ENCODE data around the gene B4GALT3. TPM values are rescaled to one million over a fixed set of nuclear protein-coding genes. Genes with fewer than 3 reads are reported as not detected.

The B4GALT3 gene
- total and polyA plus RNA-seq, 9 of the 15 experiments (the other 6 are each of a cell fraction or from before 2014, with no cell fraction given), result 31.2 to 103 (median 46.1) TPM

DNA sequence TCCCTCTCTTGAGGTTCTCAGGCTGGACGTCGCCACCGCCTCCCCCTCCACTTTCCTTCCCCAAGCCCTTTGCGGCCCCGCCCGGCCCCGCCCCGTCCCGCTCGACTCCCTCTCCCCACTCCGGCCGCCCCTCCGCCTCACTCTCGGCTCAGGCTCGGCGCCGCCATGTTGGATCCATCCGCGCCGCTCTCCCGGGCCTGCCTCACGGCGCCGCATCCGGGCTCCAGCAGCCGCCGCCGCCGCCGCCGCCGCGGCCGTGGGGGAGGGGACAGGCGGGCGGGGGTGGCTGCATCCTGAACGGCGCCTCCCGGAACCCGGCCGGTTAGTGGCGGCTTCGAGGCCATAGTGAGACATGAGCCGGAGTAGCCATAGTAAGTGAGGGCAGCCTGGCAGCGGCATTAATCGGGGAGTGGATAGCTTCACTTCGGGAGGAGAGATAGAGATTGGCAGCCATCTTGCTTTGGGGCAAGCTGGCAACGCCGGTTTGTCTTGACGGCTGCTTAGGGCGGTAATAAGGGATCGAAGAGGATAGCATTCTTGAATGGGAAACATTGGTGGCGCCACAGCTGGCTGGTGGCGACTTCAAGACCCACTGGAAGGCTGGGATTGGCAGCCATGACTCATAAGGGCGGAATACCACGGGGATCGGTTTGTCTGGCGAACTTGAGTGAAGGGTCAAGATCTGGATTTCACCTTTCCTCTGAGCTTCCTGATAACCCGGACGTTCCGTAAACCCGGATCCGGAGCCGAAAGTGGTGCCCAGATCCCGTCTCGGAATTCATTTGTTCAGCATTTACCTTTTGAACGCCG, 44.7 kb downstream of the B4GALT3 start, which contains the start of gene DEDD (continued):
- TF ChIP-seq, protein P1, sequence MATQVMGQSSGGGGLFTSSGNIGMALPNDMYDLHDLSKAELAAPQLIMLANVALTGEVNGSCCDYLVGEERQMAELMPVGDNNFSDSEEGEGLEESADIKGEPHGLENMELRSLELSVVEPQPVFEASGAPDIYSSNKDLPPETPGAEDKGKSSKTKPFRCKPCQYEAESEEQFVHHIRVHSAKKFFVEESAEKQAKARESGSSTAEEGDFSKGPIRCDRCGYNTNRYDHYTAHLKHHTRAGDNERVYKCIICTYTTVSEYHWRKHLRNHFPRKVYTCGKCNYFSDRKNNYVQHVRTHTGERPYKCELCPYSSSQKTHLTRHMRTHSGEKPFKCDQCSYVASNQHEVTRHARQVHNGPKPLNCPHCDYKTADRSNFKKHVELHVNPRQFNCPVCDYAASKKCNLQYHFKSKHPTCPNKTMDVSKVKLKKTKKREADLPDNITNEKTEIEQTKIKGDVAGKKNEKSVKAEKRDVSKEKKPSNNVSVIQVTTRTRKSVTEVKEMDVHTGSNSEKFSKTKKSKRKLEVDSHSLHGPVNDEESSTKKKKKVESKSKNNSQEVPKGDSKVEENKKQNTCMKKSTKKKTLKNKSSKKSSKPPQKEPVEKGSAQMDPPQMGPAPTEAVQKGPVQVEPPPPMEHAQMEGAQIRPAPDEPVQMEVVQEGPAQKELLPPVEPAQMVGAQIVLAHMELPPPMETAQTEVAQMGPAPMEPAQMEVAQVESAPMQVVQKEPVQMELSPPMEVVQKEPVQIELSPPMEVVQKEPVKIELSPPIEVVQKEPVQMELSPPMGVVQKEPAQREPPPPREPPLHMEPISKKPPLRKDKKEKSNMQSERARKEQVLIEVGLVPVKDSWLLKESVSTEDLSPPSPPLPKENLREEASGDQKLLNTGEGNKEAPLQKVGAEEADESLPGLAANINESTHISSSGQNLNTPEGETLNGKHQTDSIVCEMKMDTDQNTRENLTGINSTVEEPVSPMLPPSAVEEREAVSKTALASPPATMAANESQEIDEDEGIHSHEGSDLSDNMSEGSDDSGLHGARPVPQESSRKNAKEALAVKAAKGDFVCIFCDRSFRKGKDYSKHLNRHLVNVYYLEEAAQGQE (IDR thresholded peaks at IDR 0.05; ENCODE audit: borderline replicate concordance), result peak; percentile 53; the same call in 1 of the 2 replicates
- TF ChIP-seq, protein P1 (CRISPR knock-in tag; IDR thresholded peaks at IDR 0.05; ENCODE audit: low read depth), result no peak
- no peak; the same call in 1 of the 2 replicates for TF ChIP-seq NR2C2 (CRISPR knock-in tag; IDR thresholded peaks at IDR 0.05)
- peak; percentile 99 for TF ChIP-seq NR2C2 (tag; IDR thresholded peaks at IDR 0.05)
- TF ChIP-seq PCBP1 (IDR thresholded peaks at IDR 0.05; ENCODE audit: low read depth, low read length, poor library complexity, severe bottlenecking), result peak; percentile 81
- peak; percentile 63; the same call in 1 of the 2 replicates for TF ChIP-seq GTF2E2 (tag; IDR thresholded peaks at IDR 0.05)
- peak; percentile 95 for TF ChIP-seq ZNF766 (CRISPR knock-in tag; conservative IDR thresholded peaks at IDR 0.05)
- TF ChIP-seq, protein P2, sequence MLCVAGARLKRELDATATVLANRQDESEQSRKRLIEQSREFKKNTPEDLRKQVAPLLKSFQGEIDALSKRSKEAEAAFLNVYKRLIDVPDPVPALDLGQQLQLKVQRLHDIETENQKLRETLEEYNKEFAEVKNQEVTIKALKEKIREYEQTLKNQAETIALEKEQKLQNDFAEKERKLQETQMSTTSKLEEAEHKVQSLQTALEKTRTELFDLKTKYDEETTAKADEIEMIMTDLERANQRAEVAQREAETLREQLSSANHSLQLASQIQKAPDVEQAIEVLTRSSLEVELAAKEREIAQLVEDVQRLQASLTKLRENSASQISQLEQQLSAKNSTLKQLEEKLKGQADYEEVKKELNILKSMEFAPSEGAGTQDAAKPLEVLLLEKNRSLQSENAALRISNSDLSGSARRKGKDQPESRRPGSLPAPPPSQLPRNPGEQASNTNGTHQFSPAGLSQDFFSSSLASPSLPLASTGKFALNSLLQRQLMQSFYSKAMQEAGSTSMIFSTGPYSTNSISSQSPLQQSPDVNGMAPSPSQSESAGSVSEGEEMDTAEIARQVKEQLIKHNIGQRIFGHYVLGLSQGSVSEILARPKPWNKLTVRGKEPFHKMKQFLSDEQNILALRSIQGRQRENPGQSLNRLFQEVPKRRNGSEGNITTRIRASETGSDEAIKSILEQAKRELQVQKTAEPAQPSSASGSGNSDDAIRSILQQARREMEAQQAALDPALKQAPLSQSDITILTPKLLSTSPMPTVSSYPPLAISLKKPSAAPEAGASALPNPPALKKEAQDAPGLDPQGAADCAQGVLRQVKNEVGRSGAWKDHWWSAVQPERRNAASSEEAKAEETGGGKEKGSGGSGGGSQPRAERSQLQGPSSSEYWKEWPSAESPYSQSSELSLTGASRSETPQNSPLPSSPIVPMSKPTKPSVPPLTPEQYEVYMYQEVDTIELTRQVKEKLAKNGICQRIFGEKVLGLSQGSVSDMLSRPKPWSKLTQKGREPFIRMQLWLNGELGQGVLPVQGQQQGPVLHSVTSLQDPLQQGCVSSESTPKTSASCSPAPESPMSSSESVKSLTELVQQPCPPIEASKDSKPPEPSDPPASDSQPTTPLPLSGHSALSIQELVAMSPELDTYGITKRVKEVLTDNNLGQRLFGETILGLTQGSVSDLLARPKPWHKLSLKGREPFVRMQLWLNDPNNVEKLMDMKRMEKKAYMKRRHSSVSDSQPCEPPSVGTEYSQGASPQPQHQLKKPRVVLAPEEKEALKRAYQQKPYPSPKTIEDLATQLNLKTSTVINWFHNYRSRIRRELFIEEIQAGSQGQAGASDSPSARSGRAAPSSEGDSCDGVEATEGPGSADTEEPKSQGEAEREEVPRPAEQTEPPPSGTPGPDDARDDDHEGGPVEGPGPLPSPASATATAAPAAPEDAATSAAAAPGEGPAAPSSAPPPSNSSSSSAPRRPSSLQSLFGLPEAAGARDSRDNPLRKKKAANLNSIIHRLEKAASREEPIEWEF (CRISPR knock-in tag; IDR thresholded peaks at IDR 0.05), result peak; percentile 64; the same call in 1 of the 2 replicates
- peak; percentile 25; the same call in 1 of the 2 replicates for TF ChIP-seq ZEB2 (IDR thresholded peaks at IDR 0.05)
- TF ChIP-seq ZNF3 (CRISPR knock-in tag; IDR thresholded peaks at IDR 0.05), result no peak
- TF ChIP-seq, protein P3, sequence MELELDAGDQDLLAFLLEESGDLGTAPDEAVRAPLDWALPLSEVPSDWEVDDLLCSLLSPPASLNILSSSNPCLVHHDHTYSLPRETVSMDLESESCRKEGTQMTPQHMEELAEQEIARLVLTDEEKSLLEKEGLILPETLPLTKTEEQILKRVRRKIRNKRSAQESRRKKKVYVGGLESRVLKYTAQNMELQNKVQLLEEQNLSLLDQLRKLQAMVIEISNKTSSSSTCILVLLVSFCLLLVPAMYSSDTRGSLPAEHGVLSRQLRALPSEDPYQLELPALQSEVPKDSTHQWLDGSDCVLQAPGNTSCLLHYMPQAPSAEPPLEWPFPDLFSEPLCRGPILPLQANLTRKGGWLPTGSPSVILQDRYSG (tag; conservative IDR thresholded peaks at IDR 0.05; ENCODE audit: low read depth), result peak; percentile 85; the same call in 1 of the 2 replicates

Measured in K562 (cell line).